Stimulated activated CD4-positive, alpha-beta T cell treated with anti-CD3 and anti-CD28 coated beads, Interleukin-15, amount 100 ng/mL, for 48 hours (primary cell): ENCODE measurements around the gene MAT2A.
"Not testable (repeated sequence)": the region's sequence is repeated elsewhere in the genome, so short reads cannot be mapped to it uniquely, and the experiment has no call there.

ENCODE experiments used
- DNase-seq, 2 donors: peaks; one replicate each; pipeline ENCODE4 v3.0.0-alpha.2; 2020; ENCODE audit warnings: low read depth in 2 of 2

Gene MAT2A

GRCh38 chr2:85579266-85579935 is 40.4 kb downstream of the MAT2A start:
- DNase-seq: no peak

GRCh38 chr2:85580206-85580605 is 41.2 kb downstream of the MAT2A start:
- DNase-seq: no peak

GRCh38 chr2:85582492-85582891 is 43.5 kb downstream of the MAT2A start:
- no peak for DNase-seq

DNA sequence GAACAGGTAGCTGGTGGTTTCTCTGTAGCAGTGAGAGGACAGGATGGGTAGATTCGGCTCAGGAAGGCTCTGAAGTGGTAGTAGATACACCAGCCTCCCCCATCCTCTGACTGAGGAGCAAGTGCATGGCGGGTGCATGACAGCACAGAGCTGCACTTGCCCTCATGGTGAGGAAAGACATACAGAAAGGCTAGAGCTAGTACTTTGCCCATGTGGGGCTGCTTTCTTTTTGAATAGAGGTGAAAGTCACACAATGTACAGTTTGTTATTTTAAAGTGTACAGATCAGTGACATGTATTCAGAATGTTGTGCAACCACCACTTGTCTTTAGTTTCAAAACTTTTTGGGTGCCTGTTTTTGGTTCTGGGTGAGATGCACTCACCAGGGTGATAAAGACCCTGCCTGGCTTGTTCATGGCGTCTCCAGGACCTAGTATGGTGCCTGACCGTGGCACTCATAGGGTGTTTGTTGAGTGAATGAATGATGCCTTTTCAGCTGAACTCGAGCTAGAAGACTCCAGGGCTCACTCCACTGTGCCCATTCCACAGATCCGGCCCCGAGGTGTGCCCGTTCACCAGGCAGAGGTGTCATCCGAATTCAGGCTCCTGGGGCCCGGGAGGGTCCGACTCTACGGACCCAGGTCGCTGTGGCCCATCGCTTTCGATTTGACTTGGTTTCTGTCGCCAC is 44.8 kb downstream of the MAT2A start:
- no peak for DNase-seq

GRCh38 chr2:85584354-85584856 is 45.4 kb downstream of the MAT2A start, which contains the start of gene VAMP5:
Gene VAMP5 (plus strand): TSS chr2:85584431. CDS start chr2:85584491, 60 bp downstream.
- DNase-seq: no peak

- no peak for DNase-seq
Measured at GRCh38 chr2:85584857-85585780, 46.2 kb downstream of the MAT2A start.

DNA sequence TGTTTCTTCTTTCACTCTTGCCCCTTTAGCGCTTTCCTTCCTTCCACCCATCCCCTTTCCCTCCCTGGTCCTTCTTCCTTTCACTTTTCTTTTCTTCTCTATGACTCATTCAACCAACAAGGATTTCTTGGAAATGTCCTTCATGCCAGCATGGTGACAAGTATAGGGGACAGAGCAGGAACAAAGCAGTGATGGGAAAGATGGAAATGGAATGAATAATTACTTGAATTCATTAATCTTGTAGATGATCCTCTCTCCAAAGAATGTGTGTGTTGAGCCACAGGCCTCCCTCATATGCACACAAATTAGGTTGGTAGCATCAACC is 46.8 kb downstream of the MAT2A start:
- no peak for DNase-seq

DNA sequence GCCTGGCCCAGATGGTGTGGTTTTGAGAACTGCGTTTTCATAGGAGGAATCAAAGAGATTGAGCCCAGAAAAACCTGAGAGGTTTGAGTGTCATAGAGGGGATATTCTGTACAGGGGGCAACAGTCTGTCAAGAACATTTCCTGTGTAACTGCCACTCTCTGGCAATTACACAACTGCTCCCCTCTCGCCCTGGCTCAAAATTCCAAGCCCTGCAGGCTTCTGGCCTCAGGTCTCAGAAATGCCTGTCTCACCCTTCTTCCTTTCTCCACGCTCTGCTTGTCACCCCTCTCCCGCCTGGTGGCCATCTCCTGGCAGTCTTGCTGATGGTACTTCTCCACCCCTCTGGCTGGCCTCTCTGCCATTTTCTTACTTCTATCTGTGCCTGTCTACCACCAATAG is 49.3 kb downstream of the MAT2A start:
- DNase-seq: no peak

GRCh38 chr2:85588645-85589044 is 49.7 kb downstream of the MAT2A start:
- DNase-seq: no peak

GRCh38 chr2:85589181-85589580 is 50.2 kb downstream of the MAT2A start:
- DNase-seq: no peak

- DNase-seq: no peak
Measured at GRCh38 chr2:85589982-85590791, 51.2 kb downstream of the MAT2A start.

DNA sequence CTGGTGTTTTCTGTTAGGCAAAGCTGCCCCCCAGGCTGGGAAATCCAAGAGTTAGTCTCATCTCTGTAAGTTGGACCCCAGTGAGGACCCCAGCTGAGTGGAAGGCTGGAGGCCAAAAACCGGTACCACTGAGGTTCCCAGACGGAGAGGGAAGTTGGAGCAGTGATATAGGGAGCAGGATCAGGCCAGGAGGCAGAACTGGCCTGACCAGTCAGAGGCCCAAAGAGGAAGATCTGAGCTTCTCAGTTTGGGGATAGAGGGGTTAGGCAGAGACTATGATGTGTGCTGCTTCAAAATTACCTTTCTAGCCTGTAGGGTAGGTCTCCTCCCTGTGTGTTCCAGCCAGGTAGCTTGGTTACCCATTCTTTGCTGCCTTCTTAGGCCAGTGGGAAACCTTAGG is 52.0 kb downstream of the MAT2A start:
- DNase-seq: no peak

- DNase-seq: no peak
Measured at GRCh38 chr2:85591563-85591962, 52.6 kb downstream of the MAT2A start.

DNA sequence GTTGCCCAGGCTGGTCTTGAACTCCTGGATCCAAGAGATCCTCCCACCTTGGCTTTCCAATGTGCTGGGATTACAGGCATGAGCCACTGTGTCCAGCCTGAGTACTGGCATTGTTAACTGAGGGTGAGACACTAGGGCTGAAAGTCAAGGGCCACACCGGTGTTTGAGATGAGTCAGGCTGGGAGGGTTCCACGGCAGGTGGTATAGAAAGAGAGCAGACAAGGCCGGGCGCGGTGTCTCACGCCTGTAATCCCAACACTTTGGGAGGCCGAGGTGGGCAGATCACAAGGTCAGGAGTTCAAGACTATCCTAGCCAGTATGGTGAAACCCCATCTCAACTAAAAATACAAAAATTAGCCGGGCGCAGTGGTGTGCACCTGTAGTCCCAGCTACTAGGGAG is 53.3 kb downstream of the MAT2A start:
- not testable (repeated sequence) for DNase-seq

DNA sequence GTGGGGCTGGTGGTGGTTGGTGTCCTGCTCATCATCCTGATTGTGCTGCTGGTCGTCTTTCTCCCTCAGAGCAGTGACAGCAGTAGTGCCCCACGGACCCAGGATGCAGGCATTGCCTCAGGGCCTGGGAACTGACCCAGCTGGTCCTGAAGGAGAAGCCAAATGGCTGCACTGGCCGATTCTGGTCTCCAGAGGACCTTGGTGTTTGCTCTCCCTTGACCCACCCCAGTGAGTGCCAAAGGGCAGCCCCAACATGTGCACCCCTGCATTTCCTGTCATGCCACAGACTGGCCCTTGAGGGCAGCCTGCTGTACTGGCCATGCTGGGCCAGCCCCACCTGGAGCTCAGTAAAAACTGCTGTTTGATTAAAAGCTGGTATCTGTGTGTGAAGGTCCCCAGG is 54.1 kb downstream of the MAT2A start:
- no peak for DNase-seq
